GM12873 (cell line): ENCODE measurements around the gene EFHD1.

Experiments used
- CTCF ChIP-seq: IDR thresholded peaks from 2 replicates; pipeline ENCODE4 v1.5.1; 2012; ENCODE audit warnings: low read depth, mild to moderate bottlenecking, moderate library complexity, low read length, control low read depth; ENCODE audit not compliant: insufficient read depth; ENCODE audit errors: missing control alignments

EFHD1 gene

GRCh38 chr2:232634206-232635150 lies 1.1 kb downstream of the EFHD1 start:
- no peak for TF ChIP-seq CTCF

GRCh38 chr2:232635820-232636219 lies 2.4 kb downstream of the EFHD1 start:
- no peak for TF ChIP-seq CTCF

GRCh38 chr2:232636788-232637420 lies 3.5 kb downstream of the EFHD1 start:
- no peak for TF ChIP-seq CTCF

- no peak for TF ChIP-seq CTCF
Measured at GRCh38 chr2:232637866-232638583, 4.6 kb downstream of the EFHD1 start.

GRCh38 chr2:232641153-232641848 lies 7.9 kb downstream of the EFHD1 start:
- TF ChIP-seq CTCF: no peak

- no peak for TF ChIP-seq CTCF
Measured at GRCh38 chr2:232643147-232643425, 9.7 kb downstream of the EFHD1 start.
